Thyroid gland (tissue), 4 donors: Measurements from ENCODE around the gene ANAPC10.

Experiments used
- POLR2A ChIP-seq, 2 donors: fragments of 450-650 bp; IDR thresholded peaks; one replicate each; pipeline ENCODE4 v1.6.1; 2017; ENCODE audit warnings: antibody characterized with exemption in 2 of 2, mild to moderate bottlenecking in 2 of 2, moderate library complexity in 1 of 2
- TF ChIP-seq, protein P1 (sequence below), 6 experiments: fragments of 200-600 bp in 3 of 6; fragments of 450-650 bp in 3 of 6; sonication (generic) in 3 of 6; IDR thresholded peaks; one replicate each; pipeline ENCODE4 v1.5.1; 2016 to 2019; ENCODE audit warnings: antibody characterized with exemption in 6 of 6, mild to moderate bottlenecking in 2 of 6, inconsistent platforms in 1 of 6, moderate library complexity in 1 of 6

DNA sequence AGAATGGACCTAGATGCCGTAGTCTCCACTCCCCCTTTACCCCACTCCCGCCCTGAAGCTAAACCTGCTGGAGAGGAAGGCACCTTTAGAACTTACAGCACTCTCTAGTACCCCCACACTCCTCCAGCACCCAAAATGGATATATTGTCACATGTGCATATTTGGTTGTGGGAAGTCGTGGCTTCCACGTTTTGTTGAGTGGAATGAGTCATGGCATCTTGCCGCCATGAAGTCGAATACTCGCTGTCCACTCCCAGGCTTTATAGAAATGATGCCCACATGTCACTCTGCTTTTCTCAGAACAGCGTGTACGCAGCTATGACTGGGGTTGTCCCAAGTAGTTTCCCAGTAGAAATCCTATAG, 660 bp upstream of the ANAPC10 start:
- TF ChIP-seq, protein P1, sequence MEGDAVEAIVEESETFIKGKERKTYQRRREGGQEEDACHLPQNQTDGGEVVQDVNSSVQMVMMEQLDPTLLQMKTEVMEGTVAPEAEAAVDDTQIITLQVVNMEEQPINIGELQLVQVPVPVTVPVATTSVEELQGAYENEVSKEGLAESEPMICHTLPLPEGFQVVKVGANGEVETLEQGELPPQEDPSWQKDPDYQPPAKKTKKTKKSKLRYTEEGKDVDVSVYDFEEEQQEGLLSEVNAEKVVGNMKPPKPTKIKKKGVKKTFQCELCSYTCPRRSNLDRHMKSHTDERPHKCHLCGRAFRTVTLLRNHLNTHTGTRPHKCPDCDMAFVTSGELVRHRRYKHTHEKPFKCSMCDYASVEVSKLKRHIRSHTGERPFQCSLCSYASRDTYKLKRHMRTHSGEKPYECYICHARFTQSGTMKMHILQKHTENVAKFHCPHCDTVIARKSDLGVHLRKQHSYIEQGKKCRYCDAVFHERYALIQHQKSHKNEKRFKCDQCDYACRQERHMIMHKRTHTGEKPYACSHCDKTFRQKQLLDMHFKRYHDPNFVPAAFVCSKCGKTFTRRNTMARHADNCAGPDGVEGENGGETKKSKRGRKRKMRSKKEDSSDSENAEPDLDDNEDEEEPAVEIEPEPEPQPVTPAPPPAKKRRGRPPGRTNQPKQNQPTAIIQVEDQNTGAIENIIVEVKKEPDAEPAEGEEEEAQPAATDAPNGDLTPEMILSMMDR (IDR thresholded peaks at IDR 0.05): no peak
- TF ChIP-seq POLR2A (IDR thresholded peaks at IDR 0.05): no peak
